Activated CD8-positive, alpha-beta memory T cell treated with anti-CD3 and anti-CD28 coated beads, Interleukin-2, amount 50 U/mL, for 24 hours (primary cell): ENCODE data around the gene ALDH7A1.

Experiments
- DNase-seq: peaks from one replicate; pipeline ENCODE4 v3.0.0-alpha.2; 2020; ENCODE audit errors: extremely low read depth

Gene ALDH7A1

GRCh38 chr5:126508962-126509279 lies 86.1 kb downstream of the ALDH7A1 start:
- no peak for DNase-seq

GRCh38 chr5:126508251-126508961 lies 86.6 kb downstream of the ALDH7A1 start:
- no peak for DNase-seq

GRCh38 chr5:126506079-126506478 lies 88.9 kb downstream of the ALDH7A1 start:
- DNase-seq, result no peak

- DNase-seq, result no peak
These were observed 91.4 kb downstream of the ALDH7A1 start for GRCh38 chr5:126503602-126504104.

GRCh38 chr5:126501448-126501847 lies 93.6 kb downstream of the ALDH7A1 start:
- no peak for DNase-seq

- no peak for DNase-seq
These were observed 95.1 kb downstream of the ALDH7A1 start for GRCh38 chr5:126499853-126500342.

GRCh38 chr5:126499278-126499677 lies 95.7 kb downstream of the ALDH7A1 start:
- DNase-seq, result no peak

- DNase-seq, result no peak
These were observed 97.5 kb downstream of the ALDH7A1 start for GRCh38 chr5:126497506-126497905.

- DNase-seq, result no peak
These were observed 100.6 kb downstream of the ALDH7A1 start for GRCh38 chr5:126494393-126494792.

GRCh38 chr5:126492939-126493338 lies 102.1 kb downstream of the ALDH7A1 start:
- no peak for DNase-seq

GRCh38 chr5:126490167-126490940 lies 104.7 kb downstream of the ALDH7A1 start:
- no peak for DNase-seq

- DNase-seq, result no peak
These were observed 106.5 kb downstream of the ALDH7A1 start for GRCh38 chr5:126488443-126489065.

GRCh38 chr5:126487596-126487995 lies 107.4 kb downstream of the ALDH7A1 start:
- DNase-seq, result no peak

- DNase-seq, result no peak
These were observed 108.7 kb downstream of the ALDH7A1 start for GRCh38 chr5:126486332-126486731.

GRCh38 chr5:126484253-126484652 lies 110.8 kb downstream of the ALDH7A1 start:
- no peak for DNase-seq

GRCh38 chr5:126483156-126483555 lies 111.9 kb downstream of the ALDH7A1 start:
- no peak for DNase-seq

GRCh38 chr5:126482591-126482990 lies 112.4 kb downstream of the ALDH7A1 start:
- no peak for DNase-seq

GRCh38 chr5:126481243-126481642 lies 113.8 kb downstream of the ALDH7A1 start:
- DNase-seq, result no peak
